ENCODE data around the gene PDCD7.
A peak's percentile ranks its signal among the peaks of the same experiment; 100 is the strongest.
"Not testable (repeated sequence)": the region's sequence is repeated elsewhere in the genome, so short reads cannot be mapped to it uniquely, and the experiment has no call there.

The PDCD7 gene

GRCh38 chr15:65081758-65082157 lies 51.9 kb downstream of the PDCD7 start:
- no peak for DNase-seq (ENCODE audit: low read depth)
- in situ Hi-C loops (cut with HindIII; ENCODE audit: low sequenced_read_pairs) = no loop called here
- H3K4me3 ChIP-seq (ENCODE audit: low read depth, low read length) = no peak overlapping the region
- TF ChIP-seq, protein P1, sequence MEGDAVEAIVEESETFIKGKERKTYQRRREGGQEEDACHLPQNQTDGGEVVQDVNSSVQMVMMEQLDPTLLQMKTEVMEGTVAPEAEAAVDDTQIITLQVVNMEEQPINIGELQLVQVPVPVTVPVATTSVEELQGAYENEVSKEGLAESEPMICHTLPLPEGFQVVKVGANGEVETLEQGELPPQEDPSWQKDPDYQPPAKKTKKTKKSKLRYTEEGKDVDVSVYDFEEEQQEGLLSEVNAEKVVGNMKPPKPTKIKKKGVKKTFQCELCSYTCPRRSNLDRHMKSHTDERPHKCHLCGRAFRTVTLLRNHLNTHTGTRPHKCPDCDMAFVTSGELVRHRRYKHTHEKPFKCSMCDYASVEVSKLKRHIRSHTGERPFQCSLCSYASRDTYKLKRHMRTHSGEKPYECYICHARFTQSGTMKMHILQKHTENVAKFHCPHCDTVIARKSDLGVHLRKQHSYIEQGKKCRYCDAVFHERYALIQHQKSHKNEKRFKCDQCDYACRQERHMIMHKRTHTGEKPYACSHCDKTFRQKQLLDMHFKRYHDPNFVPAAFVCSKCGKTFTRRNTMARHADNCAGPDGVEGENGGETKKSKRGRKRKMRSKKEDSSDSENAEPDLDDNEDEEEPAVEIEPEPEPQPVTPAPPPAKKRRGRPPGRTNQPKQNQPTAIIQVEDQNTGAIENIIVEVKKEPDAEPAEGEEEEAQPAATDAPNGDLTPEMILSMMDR (IDR thresholded peaks at IDR 0.05; ENCODE audit: low read depth, low read length, missing control alignments) = no peak

- TF ChIP-seq, protein P1 (IDR thresholded peaks at IDR 0.05; ENCODE audit: low read depth, low read length, missing control alignments) = no peak
- no peak for DNase-seq (ENCODE audit: low read depth)
- in situ Hi-C loops (cut with HindIII; ENCODE audit: low sequenced_read_pairs) = no loop called here
- H3K4me3 ChIP-seq (ENCODE audit: low read depth, low read length) = no peak overlapping the region
Observed at GRCh38 chr15:65081270-65081669, 52.3 kb downstream of the PDCD7 start.

DNA sequence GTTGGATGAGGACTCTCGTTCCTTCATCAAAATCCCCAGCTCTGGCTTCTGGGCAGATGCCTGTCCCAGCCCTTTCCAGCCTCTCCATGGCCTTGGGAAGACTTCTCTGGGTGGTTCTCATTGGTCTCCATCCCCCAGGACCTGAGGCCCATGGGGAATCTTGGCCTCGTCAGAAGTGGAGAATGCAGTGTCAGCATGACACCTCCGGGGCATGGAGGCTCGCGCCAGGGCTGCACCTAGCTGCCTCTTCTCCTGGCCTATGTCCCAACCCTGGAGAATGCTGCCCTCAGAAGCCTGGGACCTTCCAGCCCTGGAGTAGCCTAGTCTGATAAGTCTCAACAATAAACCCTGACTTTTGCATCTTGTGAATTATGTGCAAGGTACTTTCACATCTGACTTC lies 54.0 kb downstream of the PDCD7 start:
- in situ Hi-C loops (cut with HindIII; ENCODE audit: low sequenced_read_pairs) = no loop called here
- no peak for DNase-seq (ENCODE audit: low read depth)
- no peak overlapping the region for H3K4me3 ChIP-seq (ENCODE audit: low read depth, low read length)
- TF ChIP-seq, protein P1 (IDR thresholded peaks at IDR 0.05; ENCODE audit: low read depth, low read length, missing control alignments) = no peak

DNA sequence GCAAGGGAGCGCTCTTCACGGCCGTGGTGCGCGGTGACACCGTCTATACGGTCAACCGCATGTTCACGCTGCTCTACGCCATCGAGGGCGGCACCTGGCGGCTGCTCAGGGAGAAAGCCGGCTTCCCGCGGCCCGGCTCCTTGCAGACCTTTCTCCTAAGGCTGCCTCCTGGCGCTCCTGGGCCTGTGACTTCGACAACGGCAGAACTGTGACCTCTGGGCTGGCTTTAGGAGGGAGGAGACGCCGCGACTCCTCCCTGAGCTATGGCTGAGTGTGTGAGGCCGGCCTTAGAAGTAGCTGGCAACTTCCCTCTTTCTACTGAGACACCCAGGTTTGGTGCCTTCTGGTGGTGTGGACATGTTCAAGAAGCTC lies 55.6 kb downstream of the PDCD7 start:
- no peak for DNase-seq (ENCODE audit: low read depth)
- in situ Hi-C loops (cut with HindIII; ENCODE audit: low sequenced_read_pairs) = no loop called here
- H3K4me3 ChIP-seq (ENCODE audit: low read depth, low read length) = no peak overlapping the region
- TF ChIP-seq, protein P1 (IDR thresholded peaks at IDR 0.05; ENCODE audit: low read depth, low read length, missing control alignments) = peak; percentile 60

- in situ Hi-C loops (cut with HindIII; ENCODE audit: low sequenced_read_pairs) = no loop called here
- TF ChIP-seq, protein P1 (IDR thresholded peaks at IDR 0.05; ENCODE audit: low read depth, low read length, missing control alignments) = no peak
- no peak overlapping the region for H3K4me3 ChIP-seq (ENCODE audit: low read depth, low read length)
Observed at GRCh38 chr15:65077291-65077980, 56.2 kb downstream of the PDCD7 start.

DNA sequence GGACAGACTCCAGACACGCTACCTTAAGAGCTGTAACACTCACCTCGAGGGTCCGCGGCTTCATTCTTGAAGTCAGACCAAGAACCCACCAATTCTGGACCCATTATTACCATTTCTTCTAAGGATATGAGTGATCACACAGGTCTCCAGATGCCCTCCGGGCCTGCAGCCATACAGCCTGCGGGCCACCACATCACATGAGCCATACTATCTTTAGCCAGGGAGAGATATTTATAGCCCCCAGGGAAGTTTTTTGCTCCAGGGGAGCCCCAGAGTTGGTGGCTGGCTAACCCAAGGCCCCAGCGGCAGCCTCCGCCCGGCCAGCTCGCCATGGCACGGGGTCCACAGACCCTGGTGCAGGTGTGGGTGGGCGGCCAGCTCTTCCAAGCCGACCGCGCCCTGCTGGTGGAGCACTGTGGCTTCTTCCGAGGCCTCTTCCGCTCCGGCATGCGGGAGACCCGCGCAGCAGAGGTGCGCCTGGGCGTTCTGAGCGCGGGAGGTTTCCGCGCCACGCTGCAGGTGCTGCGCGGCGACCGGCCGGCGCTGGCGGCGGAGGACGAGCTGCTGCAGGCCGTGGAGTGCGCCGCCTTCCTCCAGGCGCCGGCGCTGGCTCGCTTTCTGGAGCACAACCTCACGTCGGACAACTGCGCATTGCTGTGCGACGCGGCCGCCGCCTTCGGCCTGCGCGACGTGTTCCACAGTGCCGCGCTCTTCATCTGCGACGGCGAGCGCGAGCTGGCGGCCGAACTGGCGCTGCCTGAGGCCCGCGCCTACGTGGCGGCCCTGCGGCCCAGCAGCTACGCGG lies 56.9 kb downstream of the PDCD7 start, which contains the start of gene KBTBD13:
Gene KBTBD13, plus strand, starts transcription at position 261 of the 805 bp plus-strand sequence. Its CDS starts 70 bp downstream, at position 331.
- in situ Hi-C loops (cut with HindIII; ENCODE audit: low sequenced_read_pairs) = no loop called here

More at GRCh38 chr15:65077291-65077980, 56.2 kb downstream of the PDCD7 start:
- no peak for DNase-seq (ENCODE audit: low read depth)

DNA sequence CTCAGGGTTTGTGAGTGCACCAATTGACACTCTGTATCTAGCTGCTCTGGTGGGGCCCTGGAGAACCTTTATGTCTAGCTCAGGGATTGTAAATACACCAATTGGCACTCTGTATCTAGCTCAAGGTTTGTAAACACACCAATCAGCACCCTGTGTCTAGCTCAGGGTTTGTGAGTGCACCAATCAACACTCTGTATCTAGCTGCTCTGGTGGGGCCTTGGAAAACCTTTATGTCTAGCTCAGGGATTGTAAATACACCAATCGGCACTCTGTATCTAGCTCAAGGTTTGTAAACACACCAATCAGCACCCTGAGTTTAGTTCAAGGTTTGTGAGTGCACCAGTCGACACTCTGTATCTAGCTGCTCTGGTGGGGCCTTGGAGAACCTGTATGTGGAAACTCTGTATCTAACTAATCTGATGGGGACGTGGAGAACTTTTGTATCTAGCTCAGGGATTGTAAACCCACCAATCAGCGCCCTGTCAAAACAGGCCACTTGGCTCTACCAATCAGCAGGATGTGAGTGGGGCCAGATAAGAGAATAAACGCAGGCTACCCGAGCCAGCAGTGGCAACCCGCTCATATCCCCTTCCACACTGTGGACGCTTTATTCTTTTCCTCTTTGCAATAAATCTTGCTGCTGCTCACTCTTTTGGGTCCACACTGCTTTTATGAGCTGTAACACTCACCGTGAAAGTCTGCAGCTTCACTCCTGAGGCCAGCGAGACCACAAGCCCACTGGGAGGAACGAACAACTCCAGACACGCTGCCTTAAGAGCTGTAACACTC lies 57.8 kb downstream of the PDCD7 start:
- in situ Hi-C loops (cut with HindIII; ENCODE audit: low sequenced_read_pairs) = not testable (repeated sequence)

More for the DNA sequence above, 56.9 kb downstream of the PDCD7 start, which contains the start of gene KBTBD13:
- TF ChIP-seq, protein P1 (IDR thresholded peaks at IDR 0.05; ENCODE audit: low read depth, low read length, missing control alignments) = no peak
- no peak within 1 kb of the TSS for H3K4me3 ChIP-seq (ENCODE audit: low read depth, low read length)
- no peak for DNase-seq (ENCODE audit: low read depth)

GRCh38 chr15:65074946-65075345 lies 58.7 kb downstream of the PDCD7 start:
- in situ Hi-C loops (cut with HindIII; ENCODE audit: low sequenced_read_pairs); H3K4me3 ChIP-seq (ENCODE audit: low read depth, low read length); DNase-seq (ENCODE audit: low read depth): not testable (repeated sequence)

More for the DNA sequence above, 57.8 kb downstream of the PDCD7 start:
- H3K4me3 ChIP-seq (ENCODE audit: low read depth, low read length); DNase-seq (ENCODE audit: low read depth): not testable (repeated sequence)
